Muscle of arm (tissue), 12 donors: ENCODE measurements around the gene SPINK5. TPM values are rescaled to one million over a fixed set of nuclear protein-coding genes. Genes with fewer than 3 reads are reported as not detected.

Experiments used
- DNase-seq: peaks from one replicate; pipeline ENCODE4 v3.0.0-alpha.2; 2013
- polyA plus RNA-seq, 12 donors: library from polyadenylated mRNA; unstranded; fragments of 120-200 nt; gene quantifications; one replicate each; pipeline ENCODE4 v1.2.1, GENCODE V29; 2013; ENCODE audit not compliant: insufficient read length in 12 of 12

Gene SPINK5
- polyA plus RNA-seq, 12 donors, result 0.07 to 2.3 (median 0.27) TPM; not detected in 5

DNA sequence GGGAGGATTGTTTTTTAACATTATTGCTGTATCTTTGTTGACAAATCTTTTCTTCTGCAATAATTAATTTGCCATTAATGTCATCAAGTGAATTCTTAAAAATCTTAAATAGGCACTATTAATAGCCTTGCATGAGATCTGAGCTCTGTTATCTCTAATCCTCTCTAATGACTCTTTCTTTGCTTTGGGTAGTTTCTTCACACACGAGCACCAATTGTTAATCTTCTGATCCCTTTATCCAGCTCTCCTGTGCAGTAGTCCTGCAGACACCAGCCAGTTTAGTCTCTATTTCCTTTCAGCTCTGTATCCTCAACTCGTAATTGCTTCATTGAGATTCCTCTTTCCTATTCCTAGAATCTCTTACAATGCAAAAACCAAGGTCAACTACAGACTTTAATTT is 112.7 kb downstream of the SPINK5 start:
- no peak for DNase-seq

DNA sequence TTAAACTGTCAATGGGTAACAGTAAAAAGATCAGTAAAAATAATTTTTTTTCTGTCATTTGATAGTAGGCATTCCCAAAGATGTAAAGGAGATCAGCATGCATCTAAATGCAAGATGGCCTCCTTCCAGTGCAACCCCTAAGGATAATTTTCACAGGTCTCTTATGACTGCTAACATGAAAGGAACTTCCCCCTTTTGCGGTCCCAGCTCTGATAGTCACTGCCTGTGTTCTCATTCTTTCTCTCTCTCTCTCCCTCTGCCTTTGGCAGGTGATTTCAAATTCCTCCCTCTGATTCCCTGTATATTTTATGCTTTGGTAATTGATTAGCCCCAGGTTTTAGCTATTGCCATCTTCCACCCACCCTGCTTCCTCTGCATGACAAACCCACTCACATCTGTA is 113.4 kb downstream of the SPINK5 start:
- no peak for DNase-seq

DNA sequence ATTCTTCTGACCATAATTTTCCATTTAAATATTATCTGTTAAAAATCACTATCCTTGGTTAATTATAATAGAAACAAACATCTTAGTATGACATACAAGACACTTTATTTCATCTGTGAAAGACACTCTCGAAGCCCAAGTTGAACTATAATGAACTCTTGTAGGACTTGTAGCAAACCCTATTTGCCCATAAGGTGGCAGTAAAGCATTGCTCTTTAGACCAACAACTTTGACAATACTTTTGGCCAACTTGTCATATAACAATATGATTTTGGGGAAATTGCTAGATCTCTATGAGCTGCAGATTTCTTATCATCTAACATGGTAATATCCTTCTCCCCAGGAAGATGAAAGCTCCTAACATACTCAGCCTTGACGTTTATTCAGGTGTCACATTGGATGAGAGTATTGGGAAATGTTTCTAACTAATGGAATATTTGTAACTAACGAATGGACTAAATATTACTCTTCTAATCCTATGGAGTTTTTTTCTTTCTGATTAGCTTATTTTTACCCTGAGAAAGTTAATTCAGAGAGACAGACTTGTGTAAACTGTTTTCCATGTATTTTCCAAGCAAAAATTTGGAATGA is 115.5 kb downstream of the SPINK5 start:
- peak; percentile 35 for DNase-seq

DNA sequence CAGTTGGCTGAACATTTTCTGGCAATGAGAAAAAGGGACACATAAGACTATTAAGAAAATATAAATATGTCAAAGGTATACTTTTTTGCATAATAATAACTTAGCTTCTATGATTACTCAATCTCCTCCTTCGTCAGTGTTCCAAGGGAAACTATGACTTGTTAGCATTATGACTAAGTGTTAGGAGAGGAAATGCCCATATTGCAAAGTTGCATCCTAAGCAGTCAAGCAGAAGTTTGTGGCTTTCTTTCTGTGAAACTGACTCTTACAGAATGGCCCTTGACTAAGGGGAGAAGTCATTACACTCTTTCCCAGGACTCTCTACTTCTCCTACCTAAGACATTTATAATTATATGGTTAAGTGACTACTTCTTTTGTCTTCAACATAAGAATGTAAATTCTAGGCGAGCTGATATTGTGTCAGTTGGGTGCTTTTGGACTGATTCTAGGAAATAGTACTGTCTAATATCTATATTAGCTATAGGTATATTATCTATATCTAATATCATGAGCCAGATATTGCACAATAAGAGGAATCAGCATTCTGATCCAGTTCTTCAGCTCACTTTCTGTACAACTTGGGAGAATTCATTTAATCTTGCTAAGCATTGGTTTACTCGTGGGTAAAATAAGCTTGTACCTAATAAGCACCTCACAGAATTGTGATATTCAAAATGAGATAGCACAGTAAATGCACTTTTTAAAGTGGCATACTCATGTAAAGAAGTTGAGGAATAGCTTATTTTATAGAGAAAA is 122.6 kb downstream of the SPINK5 start:
- DNase-seq, result peak; percentile 6

Other genes with a start within 250 kb of the SPINK5 start
- 10 to 100 TPM in 1 of 12 donors, under 1 TPM in 4, not detected in 7; 0.20 to 36.4 (median 0.67) TPM for gene SPINK1, start 232.3 kb upstream of the SPINK5 start, polyA plus RNA-seq
- gene SCGB3A2, start 185.3 kb upstream of the SPINK5 start, polyA plus RNA-seq, result under 1 TPM in 3 of 12 donors, not detected in 9; 0.39 to 0.63 (median 0.61) TPM
- gene C5orf46, start 157.4 kb upstream of the SPINK5 start, polyA plus RNA-seq, result under 1 TPM in 1 of 12 donors, not detected in 11; 0.45 TPM
- not detected for gene SPINK14, start 104.6 kb downstream of the SPINK5 start, polyA plus RNA-seq
- not detected for gene SPINK6, start 139.1 kb downstream of the SPINK5 start, polyA plus RNA-seq
- gene MARCOL, start 174.5 kb downstream of the SPINK5 start, polyA plus RNA-seq, result not detected
- under 1 TPM in 5 of 12 donors, not detected in 7; 0.19 to 0.48 (median 0.24) TPM for gene SPINK13, start 204.8 kb downstream of the SPINK5 start, polyA plus RNA-seq
- under 1 TPM in 4 of 12 donors, not detected in 8; 0.20 to 0.65 (median 0.42) TPM for gene SPINK7, start 248.4 kb downstream of the SPINK5 start, polyA plus RNA-seq